Neural cell (in vitro differentiated cells): ENCODE data around the gene E2F2. TPM values are rescaled to one million over a fixed set of nuclear protein-coding genes. Genes with fewer than 3 reads are reported as not detected.

Source experiments
- H2AFZ ChIP-seq: fragments of 200-600, 300-800 bp; sonication (generic), shearing (Covaris generic); 2 replicates; pipeline ENCODE4 v1.6.0; 2014; ENCODE audit warnings: low read depth, mild to moderate bottlenecking, antibody characterized with exemption, low read length, moderate library complexity
- H3F3A ChIP-seq: fragments of 200-600 bp; shearing (Covaris generic); 2 replicates; pipeline ENCODE4 v1.6.1; 2016; ENCODE audit warnings: mild to moderate bottlenecking, moderate library complexity, mixed read lengths, antibody characterized with exemption, low read length; ENCODE audit not compliant: insufficient read depth, poor library complexity, severe bottlenecking
- H3K27ac ChIP-seq: fragments of 200-600, 300-800 bp; sonication (generic), shearing (Covaris generic); 2 replicates; pipeline ENCODE4 v1.5.1; 2014; ENCODE audit warnings: mild to moderate bottlenecking, low read length, moderate library complexity
- H3K27me3 ChIP-seq: fragments of 300-800, 200-600 bp; sonication (generic), shearing (Covaris generic); 2 replicates; pipeline ENCODE4 v1.6.0; 2014; ENCODE audit warnings: mild to moderate bottlenecking, low read depth, low read length, moderate library complexity; ENCODE audit not compliant: insufficient read depth
- H3K36me3 ChIP-seq: fragments of 300-800, 200-600 bp; sonication (generic), shearing (Covaris generic); 2 replicates; pipeline ENCODE4 v1.5.1; 2014; ENCODE audit warnings: mild to moderate bottlenecking, antibody characterized with exemption, low read length, moderate library complexity; ENCODE audit not compliant: insufficient read depth
- H3K4me2 ChIP-seq: fragments of 300-800, 200-600 bp; sonication (generic), shearing (Covaris generic); 2 replicates; pipeline ENCODE4 v1.6.0; 2014; ENCODE audit warnings: mild to moderate bottlenecking, low read length
- H3K4me3 ChIP-seq: fragments of 300-800, 200-600 bp; sonication (generic), shearing (Covaris generic); 2 replicates; pipeline ENCODE4 v1.5.1; 2014; ENCODE audit warnings: mild to moderate bottlenecking, low read length, moderate library complexity
- H3K79me2 ChIP-seq: fragments of 200-600 bp; shearing (Covaris generic); replicated peaks from 2 replicates; pipeline ENCODE4 v1.6.0; 2014; ENCODE audit warnings: mild to moderate bottlenecking, low read length, moderate library complexity; ENCODE audit not compliant: insufficient read depth
- H3K9ac ChIP-seq: fragments of 300-800, 200-600 bp; sonication (generic), shearing (Covaris generic); 2 replicates; pipeline ENCODE4 v1.6.1; 2016; ENCODE audit warnings: mild to moderate bottlenecking, low read length, mixed read lengths
- H3K9me2 ChIP-seq: fragments of 200-600 bp; shearing (Covaris generic); 2 replicates; pipeline ENCODE4 v1.6.1; 2016; ENCODE audit warnings: mild to moderate bottlenecking, low read length, mixed read lengths; ENCODE audit not compliant: insufficient read depth
- H3K9me3 ChIP-seq: fragments of 200-600, 300-800 bp; sonication (generic), shearing (Covaris generic); 2 replicates; pipeline ENCODE4 v1.6.1; 2016; ENCODE audit warnings: mild to moderate bottlenecking, mixed run types, low read length, moderate library complexity, mixed read lengths
- H4K20me1 ChIP-seq: fragments of 200-600 bp; shearing (Covaris generic); 2 replicates; pipeline ENCODE4 v1.6.1; 2016; ENCODE audit warnings: mild to moderate bottlenecking, mixed run types; ENCODE audit not compliant: insufficient read depth
- CTCF ChIP-seq: fragments of 450-650 bp; IDR thresholded peaks from 2 replicates; pipeline ENCODE4 v1.5.1; 2014; ENCODE audit warnings: antibody characterized with exemption, mild to moderate bottlenecking, moderate library complexity; ENCODE audit not compliant: poor library complexity, severe bottlenecking
- EP300 ChIP-seq: fragments of 450-650 bp; conservative IDR thresholded peaks from 2 replicates; pipeline ENCODE4 v1.6.1; 2014; ENCODE audit warnings: antibody characterized with exemption, mild to moderate bottlenecking, moderate library complexity; ENCODE audit not compliant: poor library complexity, severe bottlenecking
- EZH2 ChIP-seq: fragments of 200-600, 300-800 bp; shearing (Covaris generic), sonication (generic); IDR thresholded peaks from 2 replicates; pipeline ENCODE4 v1.6.1; 2014; ENCODE audit warnings: antibody characterized with exemption, low read length, borderline replicate concordance, mild to moderate bottlenecking; ENCODE audit not compliant: insufficient read depth, poor library complexity, severe bottlenecking
- MXI1 ChIP-seq: fragments of 450-650 bp; conservative IDR thresholded peaks from 2 replicates; pipeline ENCODE4 v1.6.1; 2014; ENCODE audit warnings: antibody characterized with exemption, mild to moderate bottlenecking; ENCODE audit not compliant: poor library complexity, severe bottlenecking
- POLR2AphosphoS5 ChIP-seq: IDR thresholded peaks from 2 replicates; pipeline ENCODE4 v1.6.1; 2012
- RAD21 ChIP-seq: fragments of 450-650 bp; conservative IDR thresholded peaks from 2 replicates; pipeline ENCODE4 v1.6.1; 2014; ENCODE audit warnings: antibody characterized with exemption, mild to moderate bottlenecking, moderate library complexity
- REST ChIP-seq: IDR thresholded peaks from 2 replicates; pipeline ENCODE4 v1.6.1; 2012; ENCODE audit warnings: borderline replicate concordance
- SMC3 ChIP-seq: fragments of 450-650 bp; conservative IDR thresholded peaks from 2 replicates; pipeline ENCODE4 v1.6.1; 2014; ENCODE audit warnings: antibody characterized with exemption, mild to moderate bottlenecking, moderate library complexity; ENCODE audit not compliant: poor library complexity
- TAF1 ChIP-seq: IDR thresholded peaks from 2 replicates; pipeline ENCODE4 v1.6.1; 2012; ENCODE audit warnings: low read depth
- polyA plus RNA-seq: library from polyadenylated mRNA; depleted of rRNA; stranded (reverse); fragments of >200 nt; gene quantifications from 2 replicates; pipeline ENCODE4 v1.2.3, GENCODE V29; 2014

E2F2 gene
- polyA plus RNA-seq, 1 donor from 2014 or later: 0.16 TPM

GRCh38 chr1:23472351-23473036 lies 58.5 kb downstream of the E2F2 start:
- Histone ChIP-seq H3K9ac (no peak overlapping the region), H3K27ac (no peak overlapping the region), H3K4me2 (no peak overlapping the region), H3K4me3 (no peak overlapping the region), H3K27me3 (no peaks in the 10 kb centered on the region), H3K79me2 (peaks cover 9% of the 10 kb centered on the region), H4K20me1 (no peaks in the 10 kb centered on the region), H3K9me2 (no peaks in the 10 kb centered on the region), H3K36me3 (no peaks in the 10 kb centered on the region), H3K9me3 (no peaks in the 10 kb centered on the region), H3F3A (no peaks in the 10 kb centered on the region), H2AFZ (no peak overlapping the region)
- TF ChIP-seq POLR2AphosphoS5: no peak
- TF ChIP-seq REST: no peak
- TF ChIP-seq SMC3: no peak
- no peak for TF ChIP-seq MXI1
- TF ChIP-seq TAF1: no peak
- no peak for TF ChIP-seq EP300
- no peak for TF ChIP-seq RAD21

GRCh38 chr1:23471473-23472075 lies 59.5 kb downstream of the E2F2 start:
- H3K27me3 ChIP-seq: no peaks in the 10 kb centered on the region
- no peak overlapping the region for H3K27ac ChIP-seq
- H2AFZ ChIP-seq: no peak overlapping the region
- no peak overlapping the region for H3K4me2 ChIP-seq
- H4K20me1 ChIP-seq: no peaks in the 10 kb centered on the region
- no peaks in the 10 kb centered on the region for H3K9me3 ChIP-seq
- no peak overlapping the region for H3K9ac ChIP-seq
- no peaks in the 10 kb centered on the region for H3K36me3 ChIP-seq
- H3K79me2 ChIP-seq: peaks cover 7% of the 10 kb centered on the region
- TF ChIP-seq REST (no peak), MXI1 (no peak), EP300 (no peak), CTCF (no peak), TAF1 (no peak), EZH2 (no peak), SMC3 (no peak)
- H3K4me3 ChIP-seq: no peak overlapping the region
- no peaks in the 10 kb centered on the region for H3F3A ChIP-seq
- H3K9me2 ChIP-seq: no peaks in the 10 kb centered on the region
